Transverse colon (tissue), 3 donors: ENCODE measurements around the gene GPSM1.

ENCODE experiments used
- CTCF ChIP-seq, 5 experiments: fragments of 200-600 bp in 3 of 5; fragments of 450-650 bp in 2 of 5; sonication (generic) in 3 of 5; IDR thresholded peaks; 1 replicate in 2 of 5; 2 replicates in 3 of 5; pipeline ENCODE4 v1.5.1; 2016 to 2017; ENCODE audit warnings: antibody characterized with exemption in 5 of 5, inconsistent platforms in 3 of 5, mild to moderate bottlenecking in 2 of 5, moderate library complexity in 1 of 5
- POLR2A ChIP-seq: fragments of 450-650 bp; IDR thresholded peaks from one replicate; pipeline ENCODE4 v1.6.1; 2016; ENCODE audit warnings: antibody characterized with exemption, mild to moderate bottlenecking, moderate library complexity

DNA sequence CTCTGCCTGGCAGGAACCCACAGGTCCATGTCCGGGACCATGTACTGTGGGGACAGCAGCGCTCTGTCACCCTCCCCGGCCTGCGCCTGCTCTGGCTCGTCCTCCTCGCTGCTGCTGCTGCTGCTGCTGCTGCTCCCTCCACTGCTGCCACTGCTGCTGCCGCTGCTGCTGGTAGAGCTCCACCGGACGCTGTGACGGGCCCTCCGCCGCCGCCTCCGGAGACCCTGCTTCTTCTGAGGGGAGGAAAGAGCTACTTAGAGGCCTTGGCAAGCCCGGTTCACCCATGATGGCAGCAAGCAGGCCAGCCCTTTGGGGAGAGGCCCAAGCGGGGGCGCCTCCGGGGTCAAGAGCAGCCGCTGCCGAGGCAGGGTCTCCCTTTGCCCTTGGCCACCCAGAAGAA lies 56.1 kb downstream of the GPSM1 start:
- TF ChIP-seq CTCF (IDR thresholded peaks at IDR 0.05) = no peak
- no peak for TF ChIP-seq POLR2A
